ENCODE measurements around the gene OTUB1. TPM values are rescaled to one million over a fixed set of nuclear protein-coding genes. Genes with fewer than 3 reads are reported as not detected.

OTUB1 gene
- total RNA-seq, 1 experiment from 2014 or later = 87.0 TPM

- intact Hi-C loops (cut with micrococcal nuclease) = no loop called here
- TF ChIP-seq SRF (IDR thresholded peaks at IDR 0.05; ENCODE audit: low read depth) (no peak), ZFX (IDR thresholded peaks at IDR 0.05) (no peak), SP1 (IDR thresholded peaks at IDR 0.05; ENCODE audit: low read depth) (no peak), TCF7L2 (IDR thresholded peaks at IDR 0.05; ENCODE audit: borderline replicate concordance, extremely low read depth, insufficient read depth, insufficient read length) (no peak), MAX (IDR thresholded peaks at IDR 0.05) (no peak), POLR2AphosphoS5 (IDR thresholded peaks at IDR 0.05; ENCODE audit: low read depth, low read length) (no peak), CBX3 (IDR thresholded peaks at IDR 0.05; ENCODE audit: low read depth) (no peak), CTCF (IDR thresholded peaks at IDR 0.05 in 2 of 3, conservative IDR thresholded peaks at IDR 0.05 in 1 of 3; ENCODE audit: borderline replicate concordance in 1 of 3, insufficient read depth in 1 of 3, low read depth in 2 of 3, low read length in 2 of 3) (no peak)
- no peaks in the 10 kb centered on the region for H4K20me1 ChIP-seq (ENCODE audit: insufficient read depth)
- no peak overlapping the region for H3K4me2 ChIP-seq (ENCODE audit: low read length)
- no peak overlapping the region for H2AFZ ChIP-seq (ENCODE audit: low read depth, low read length, poor library complexity, severe bottlenecking)
- ChIA-PET CTCF (no interaction called here), RAD21 (ENCODE audit: low non-redundant PET in 1 of 2, low total read pairs in 2 of 2, uncharacterized antibody in 2 of 2, unreplicated experiment in 2 of 2) (no interaction called here), POLR2A (no interaction called here)
- H3K79me2 ChIP-seq (ENCODE audit: insufficient read depth, low read length) = no peaks in the 10 kb centered on the region
- H3K4me3 ChIP-seq (replicated peaks in 1 of 2; ENCODE audit: low read depth in 1 of 2, low read length in 2 of 2) = no peak overlapping the region
- no peaks in the 10 kb centered on the region; a peak in 1 of 4 replicates for H3K4me1 ChIP-seq (ENCODE audit: control insufficient read depth in 1 of 2, insufficient read depth in 2 of 2, low read length in 2 of 2)
- ATAC-seq (no peak), DNase-seq (ENCODE audit: low read depth, low spot score) (no peak)
- H3K27me3 ChIP-seq (ENCODE audit: insufficient read depth, low read length) = no peaks in the 10 kb centered on the region
- no peaks in the 10 kb centered on the region for H3K9me3 ChIP-seq (ENCODE audit: control insufficient read depth in 1 of 2, insufficient read depth in 1 of 2, low read depth in 1 of 2, low read length in 2 of 2)
- H3K9me2 ChIP-seq (ENCODE audit: insufficient read depth) = no peaks in the 10 kb centered on the region
- BruUV-seq (replicated peaks) = no TSS peak
- H3K27ac ChIP-seq (ENCODE audit: low read depth, low read length) = no peak overlapping the region
- no peaks in the 10 kb centered on the region for H3K36me3 ChIP-seq (ENCODE audit: control insufficient read depth in 1 of 2, insufficient read depth in 2 of 2, low read length in 2 of 2)
- H3K9ac ChIP-seq (ENCODE audit: low read length) = no peak overlapping the region
Observed at GRCh38 chr11:64037027-64037634, 50.9 kb downstream of the OTUB1 start.

- RAD21 ChIA-PET (ENCODE audit: low non-redundant PET in 1 of 2, low total read pairs in 2 of 2, uncharacterized antibody in 2 of 2, unreplicated experiment in 2 of 2) = no interaction called here
- no peak overlapping the region for H3K4me3 ChIP-seq (replicated peaks in 1 of 2; ENCODE audit: low read depth in 1 of 2, low read length in 2 of 2)
- no peak for DNase-seq (ENCODE audit: low read depth, low spot score)
- no peaks in the 10 kb centered on the region for H3K9me3 ChIP-seq (ENCODE audit: control insufficient read depth in 1 of 2, insufficient read depth in 1 of 2, low read depth in 1 of 2, low read length in 2 of 2)
- no TSS peak for BruUV-seq (replicated peaks)
- no peaks in the 10 kb centered on the region; a peak in 1 of 4 replicates for H3K4me1 ChIP-seq (ENCODE audit: control insufficient read depth in 1 of 2, insufficient read depth in 2 of 2, low read length in 2 of 2)
- H3K27me3 ChIP-seq (ENCODE audit: insufficient read depth, low read length) = no peaks in the 10 kb centered on the region
- no peaks in the 10 kb centered on the region for H3K79me2 ChIP-seq (ENCODE audit: insufficient read depth, low read length)
- CTCF ChIA-PET = no interaction called here
- no peak for ATAC-seq
- H3K9ac ChIP-seq (ENCODE audit: low read length) = no peak overlapping the region
- intact Hi-C loops (cut with micrococcal nuclease) = no loop called here
- no peaks in the 10 kb centered on the region for H4K20me1 ChIP-seq (ENCODE audit: insufficient read depth)
- H3K9me2 ChIP-seq (ENCODE audit: insufficient read depth) = no peaks in the 10 kb centered on the region
- H3K4me2 ChIP-seq (ENCODE audit: low read length) = no peak overlapping the region
- no peak overlapping the region for H3K27ac ChIP-seq (ENCODE audit: low read depth, low read length)
- H2AFZ ChIP-seq (ENCODE audit: low read depth, low read length, poor library complexity, severe bottlenecking) = no peak overlapping the region
- POLR2A ChIA-PET = no interaction called here
- no peaks in the 10 kb centered on the region for H3K36me3 ChIP-seq (ENCODE audit: control insufficient read depth in 1 of 2, insufficient read depth in 2 of 2, low read length in 2 of 2)
- no peak for TF ChIP-seq CEBPB (IDR thresholded peaks at IDR 0.05; ENCODE audit: low read depth)
- TF ChIP-seq ZBTB33 (IDR thresholded peaks at IDR 0.05; ENCODE audit: extremely low read depth, insufficient replicate concordance, low read length) = no peak
- TF ChIP-seq ATF3 (IDR thresholded peaks at IDR 0.05) = no peak
- no peak for TF ChIP-seq JUND (IDR thresholded peaks at IDR 0.05)
- no peak for TF ChIP-seq SRF (IDR thresholded peaks at IDR 0.05; ENCODE audit: low read depth)
- no peak for TF ChIP-seq REST (IDR thresholded peaks at IDR 0.05; ENCODE audit: low read depth)
Observed at GRCh38 chr11:64038500-64038899, 52.3 kb downstream of the OTUB1 start.
